ENCODE data around the gene P2RX7.

- TF ChIP-seq POLR2AphosphoS5 (IDR thresholded peaks at IDR 0.05; ENCODE audit: insufficient read depth, low read depth, low read length), result no peak
- no peak for TF ChIP-seq GATA2 (IDR thresholded peaks at IDR 0.05; ENCODE audit: insufficient read depth, insufficient read length, low read depth, low read length)
- no peak for TF ChIP-seq CTCF (IDR thresholded peaks at IDR 0.05; ENCODE audit: extremely low read depth in 1 of 2, insufficient read depth in 1 of 2, low read depth in 1 of 2, low read length in 2 of 2)
Observed at GRCh38 chr12:121222847-121223246, 90.2 kb downstream of the P2RX7 start.

Data from endothelial cell of umbilical vein (primary cell).